Right lobe of liver (tissue), 4 donors: Measurements from ENCODE around the gene FAM20C.

Experiments
- POLR2A ChIP-seq: fragments of 450-650 bp; IDR thresholded peaks from one replicate; pipeline ENCODE4 v1.6.1; 2017; ENCODE audit warnings: antibody characterized with exemption, mild to moderate bottlenecking
- TF ChIP-seq, protein P1 (sequence below), 4 donors: fragments of 200-600 bp in 3 of 4; fragments of 450-650 bp in 1 of 4; IDR thresholded peaks; one replicate each; pipeline versions ENCODE4 v1.5.1 to v1.8.0; 2016 to 2022; ENCODE audit warnings: antibody characterized with exemption in 4 of 4, mild to moderate bottlenecking in 2 of 4
- donor health status: DM: no; HTN: no; CAD: no.
- donor health status: DM: no; HTN: no; CAD: no.
- donor health status: DM: no; HTN: yes; CAD: no.

GRCh38 chr7:305410-306151, 113.2 kb downstream of the FAM20C start:
- TF ChIP-seq, protein P1, sequence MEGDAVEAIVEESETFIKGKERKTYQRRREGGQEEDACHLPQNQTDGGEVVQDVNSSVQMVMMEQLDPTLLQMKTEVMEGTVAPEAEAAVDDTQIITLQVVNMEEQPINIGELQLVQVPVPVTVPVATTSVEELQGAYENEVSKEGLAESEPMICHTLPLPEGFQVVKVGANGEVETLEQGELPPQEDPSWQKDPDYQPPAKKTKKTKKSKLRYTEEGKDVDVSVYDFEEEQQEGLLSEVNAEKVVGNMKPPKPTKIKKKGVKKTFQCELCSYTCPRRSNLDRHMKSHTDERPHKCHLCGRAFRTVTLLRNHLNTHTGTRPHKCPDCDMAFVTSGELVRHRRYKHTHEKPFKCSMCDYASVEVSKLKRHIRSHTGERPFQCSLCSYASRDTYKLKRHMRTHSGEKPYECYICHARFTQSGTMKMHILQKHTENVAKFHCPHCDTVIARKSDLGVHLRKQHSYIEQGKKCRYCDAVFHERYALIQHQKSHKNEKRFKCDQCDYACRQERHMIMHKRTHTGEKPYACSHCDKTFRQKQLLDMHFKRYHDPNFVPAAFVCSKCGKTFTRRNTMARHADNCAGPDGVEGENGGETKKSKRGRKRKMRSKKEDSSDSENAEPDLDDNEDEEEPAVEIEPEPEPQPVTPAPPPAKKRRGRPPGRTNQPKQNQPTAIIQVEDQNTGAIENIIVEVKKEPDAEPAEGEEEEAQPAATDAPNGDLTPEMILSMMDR (IDR thresholded peaks at IDR 0.05): no peak
- no peak for TF ChIP-seq POLR2A
